ENCODE measurements around the gene SMARCA4. TPM values are rescaled to one million over a fixed set of nuclear protein-coding genes. Genes with fewer than 3 reads are reported as not detected.
A peak's percentile ranks its signal among the peaks of the same experiment; 100 is the strongest.

The SMARCA4 gene
- total and polyA plus RNA-seq, 3 donors from 2014 or later, result 141 to 188 (median 180) TPM

- DNase-seq, result no peak
- TF ChIP-seq CTCF (IDR thresholded peaks at IDR 0.05) (no peak), POLR2A (IDR thresholded peaks at IDR 0.05) (no peak)
- Histone ChIP-seq H3K27ac (no peak overlapping the region), H3K4me3 (no peak overlapping the region), H3K4me1 (peaks cover 6% of the 10 kb centered on the region), H3K27me3 (no peaks in the 10 kb centered on the region), H3K36me3 (ENCODE audit: low read depth, missing control alignments) (no peaks in the 10 kb centered on the region), H3K9me3 (no peaks in the 10 kb centered on the region)
- intact Hi-C loops (cut with DNase I; ENCODE audit: low total_unique reads), result loop anchor here (10.0 kb wide), 1 partner anchor 48 kb away; the partner anchor contains the start of gene CARM1
- WGBS, 2 donors, result 79 to 85% methylated on average over 13 of the region's 13 CpGs
Measured at GRCh38 chr19:10922638-10923014, 38.2 kb upstream of the SMARCA4 start.

GRCh38 chr19:10923260-10924112 lies 37.3 kb upstream of the SMARCA4 start:
- Histone ChIP-seq H3K9me3 (no peaks in the 10 kb centered on the region), H3K4me3 (no peak overlapping the region), H3K4me1 (peaks cover 10% of the 10 kb centered on the region), H3K27ac (no peak overlapping the region), H3K36me3 (ENCODE audit: low read depth, missing control alignments) (no peaks in the 10 kb centered on the region), H3K27me3 (no peaks in the 10 kb centered on the region)
- TF ChIP-seq CTCF (IDR thresholded peaks at IDR 0.05) (no peak), POLR2A (IDR thresholded peaks at IDR 0.05) (no peak)
- DNase-seq, result no peak
- intact Hi-C loops (cut with DNase I; ENCODE audit: low total_unique reads), result loop anchor here (10.0 kb wide), 1 partner anchor 49 kb away; the partner anchor contains the start of gene CARM1
- WGBS, 2 donors, result 89 to 94% methylated on average over 15 to 28 of the region's 29 CpGs

- Histone ChIP-seq H3K36me3 (ENCODE audit: low read depth, missing control alignments) (no peaks in the 10 kb centered on the region), H3K4me3 (no peak overlapping the region), H3K9me3 (no peaks in the 10 kb centered on the region), H3K27me3 (no peaks in the 10 kb centered on the region), H3K27ac (no peak overlapping the region), H3K4me1 (peaks cover 12% of the 10 kb centered on the region)
- WGBS, 2 donors, result 87 to 89% methylated on average over 13 of the region's 13 CpGs
- no peak for DNase-seq
- TF ChIP-seq CTCF (IDR thresholded peaks at IDR 0.05), result no peak
- TF ChIP-seq POLR2A (IDR thresholded peaks at IDR 0.05), result no peak
- intact Hi-C loops (cut with DNase I; ENCODE audit: low total_unique reads), result loop anchor here (10.0 kb wide), 1 partner anchor 50 kb away; the partner anchor contains the start of gene CARM1
Measured at GRCh38 chr19:10924597-10924996, 36.2 kb upstream of the SMARCA4 start.

GRCh38 chr19:10927730-10928562 lies 32.9 kb upstream of the SMARCA4 start:
- Histone ChIP-seq H3K4me1 (peaks cover 17% of the 10 kb centered on the region), H3K27ac (peak overlapping the region; percentile 65 to 93), H3K27me3 (no peaks in the 10 kb centered on the region), H3K36me3 (ENCODE audit: low read depth, missing control alignments) (no peaks in the 10 kb centered on the region), H3K9me3 (no peaks in the 10 kb centered on the region), H3K4me3 (peak overlapping the region; percentile 90 to 98)
- no peak for DNase-seq
- 8 to 27% methylated on average over 7 to 32 of the region's 47 CpGs for whole genome bisulfite sequencing, 2 donors
- intact Hi-C loops (cut with DNase I; ENCODE audit: low total_unique reads), result loop anchor here (10.0 kb wide), 1 partner anchor 53 kb away; the partner anchor contains the start of gene CARM1
- TF ChIP-seq CTCF (IDR thresholded peaks at IDR 0.05) (no peak), POLR2A (IDR thresholded peaks at IDR 0.05) (no peak)

All from testis (tissue), 3 donors.